ENCODE data around the gene SIRPA. TPM values are rescaled to one million over a fixed set of nuclear protein-coding genes. Genes with fewer than 3 reads are reported as not detected.

The SIRPA gene
- total RNA-seq, 1 donor from 2014 or later = 35.5 TPM

DNA sequence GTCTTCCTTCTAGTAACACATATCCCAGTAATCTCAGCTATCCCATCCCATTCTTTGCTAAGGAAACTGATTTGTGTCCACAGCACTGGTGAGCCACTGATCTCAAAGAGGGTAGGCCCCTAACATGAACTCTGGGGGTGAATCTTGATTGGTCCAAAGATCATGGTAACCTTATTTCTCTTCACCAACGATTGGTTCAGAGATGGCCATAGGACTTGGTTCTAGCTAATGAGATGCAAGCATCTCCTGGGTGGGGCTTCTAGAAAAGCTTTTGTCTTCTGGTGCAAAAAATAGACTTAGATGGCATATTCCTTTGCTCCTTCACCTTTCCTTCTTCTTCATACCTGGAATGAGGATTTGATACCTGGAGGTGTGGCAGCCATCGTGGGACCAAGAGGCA is 43.8 kb upstream of the SIRPA start:
- H3K9me3 Mint-ChIP-seq (ENCODE audit: unreplicated experiment) = peaks cover 3% of the 10 kb centered on the region
- FAIRE-seq = no peak

DNA sequence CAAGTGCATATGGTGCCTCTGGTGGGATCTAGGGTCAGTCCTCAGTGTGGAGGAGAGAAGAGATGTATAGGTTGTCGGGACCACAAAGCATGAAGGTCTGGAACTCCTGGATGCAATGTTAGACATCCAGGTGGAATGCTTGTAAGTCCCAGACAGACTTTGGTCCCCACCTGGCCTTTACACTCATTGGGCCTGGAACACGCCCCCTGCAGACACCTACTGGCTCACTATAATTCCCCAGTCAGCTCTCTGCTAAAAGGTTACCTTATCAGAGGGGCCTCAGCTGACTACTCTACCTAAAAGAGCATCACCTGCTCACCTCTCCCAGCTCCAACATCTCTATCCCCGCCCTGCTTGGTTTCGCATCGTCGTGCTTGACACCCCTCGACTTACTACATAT is 41.7 kb upstream of the SIRPA start:
- H3K27me3 ChIP-seq (ENCODE audit: insufficient read depth, low read length) = peaks cover 7% of the 10 kb centered on the region
- no peak for DNase-seq (ENCODE audit: low read depth)
- Mint-ChIP-seq H3K27ac (ENCODE audit: unreplicated experiment) (no peak overlapping the region), H3K36me3 (ENCODE audit: low read depth, unreplicated experiment) (no peaks in the 10 kb centered on the region), H3K9me3 (ENCODE audit: unreplicated experiment) (peaks cover 3% of the 10 kb centered on the region), H3K4me3 (ENCODE audit: unreplicated experiment) (no peak overlapping the region), H3K27me3 (ENCODE audit: low read depth, unreplicated experiment) (peaks cover 12% of the 10 kb centered on the region), H3K4me1 (ENCODE audit: low read depth, unreplicated experiment) (peaks cover 2% of the 10 kb centered on the region)
- H3K27ac ChIP-seq (ENCODE audit: low read depth, low read length) = no peak overlapping the region
- no peak overlapping the region for H3K9ac ChIP-seq (ENCODE audit: low read length)
- H2AFZ ChIP-seq (ENCODE audit: low read depth, low read length) = no peak overlapping the region
- H3K4me3 ChIP-seq (ENCODE audit: insufficient read depth, low read depth, low read length) = no peak overlapping the region
- TF ChIP-seq, protein P1, sequence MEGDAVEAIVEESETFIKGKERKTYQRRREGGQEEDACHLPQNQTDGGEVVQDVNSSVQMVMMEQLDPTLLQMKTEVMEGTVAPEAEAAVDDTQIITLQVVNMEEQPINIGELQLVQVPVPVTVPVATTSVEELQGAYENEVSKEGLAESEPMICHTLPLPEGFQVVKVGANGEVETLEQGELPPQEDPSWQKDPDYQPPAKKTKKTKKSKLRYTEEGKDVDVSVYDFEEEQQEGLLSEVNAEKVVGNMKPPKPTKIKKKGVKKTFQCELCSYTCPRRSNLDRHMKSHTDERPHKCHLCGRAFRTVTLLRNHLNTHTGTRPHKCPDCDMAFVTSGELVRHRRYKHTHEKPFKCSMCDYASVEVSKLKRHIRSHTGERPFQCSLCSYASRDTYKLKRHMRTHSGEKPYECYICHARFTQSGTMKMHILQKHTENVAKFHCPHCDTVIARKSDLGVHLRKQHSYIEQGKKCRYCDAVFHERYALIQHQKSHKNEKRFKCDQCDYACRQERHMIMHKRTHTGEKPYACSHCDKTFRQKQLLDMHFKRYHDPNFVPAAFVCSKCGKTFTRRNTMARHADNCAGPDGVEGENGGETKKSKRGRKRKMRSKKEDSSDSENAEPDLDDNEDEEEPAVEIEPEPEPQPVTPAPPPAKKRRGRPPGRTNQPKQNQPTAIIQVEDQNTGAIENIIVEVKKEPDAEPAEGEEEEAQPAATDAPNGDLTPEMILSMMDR (IDR thresholded peaks at IDR 0.05; ENCODE audit: insufficient read depth, low read depth, low read length) = no peak
- TF ChIP-seq EZH2 (IDR thresholded peaks at IDR 0.05; ENCODE audit: insufficient read depth, low read length) = no peak
- no peaks in the 10 kb centered on the region for H4K20me1 ChIP-seq (ENCODE audit: insufficient read depth, low read length)
- no peaks in the 10 kb centered on the region for H3K9me3 ChIP-seq (ENCODE audit: insufficient read depth, low read depth, low read length)
- no peaks in the 10 kb centered on the region for H3K79me2 ChIP-seq (ENCODE audit: insufficient read depth, low read length)
- FAIRE-seq = no peak
- no peaks in the 10 kb centered on the region for H3K36me3 ChIP-seq (ENCODE audit: insufficient read depth, low read length)
- H3K4me1 ChIP-seq (ENCODE audit: insufficient read depth, low read length) = no peaks in the 10 kb centered on the region
- no peak overlapping the region for H3K4me2 ChIP-seq (ENCODE audit: low read length)

More for the DNA sequence above, 43.8 kb upstream of the SIRPA start:
- Histone ChIP-seq H3K27ac (ENCODE audit: low read depth, low read length) (no peak overlapping the region), H3K4me3 (ENCODE audit: insufficient read depth, low read depth, low read length) (no peak overlapping the region), H3K9ac (ENCODE audit: low read length) (no peak overlapping the region), H3K36me3 (ENCODE audit: insufficient read depth, low read length) (no peaks in the 10 kb centered on the region), H4K20me1 (ENCODE audit: insufficient read depth, low read length) (no peaks in the 10 kb centered on the region), H3K27me3 (ENCODE audit: insufficient read depth, low read length) (peaks cover 7% of the 10 kb centered on the region), H2AFZ (ENCODE audit: low read depth, low read length) (no peak overlapping the region), H3K4me1 (ENCODE audit: insufficient read depth, low read length) (no peaks in the 10 kb centered on the region), H3K79me2 (ENCODE audit: insufficient read depth, low read length) (no peaks in the 10 kb centered on the region), H3K4me2 (ENCODE audit: low read length) (no peak overlapping the region), H3K9me3 (ENCODE audit: insufficient read depth, low read depth, low read length) (no peaks in the 10 kb centered on the region)
- Mint-ChIP-seq H3K27ac (ENCODE audit: unreplicated experiment) (no peak overlapping the region), H3K27me3 (ENCODE audit: low read depth, unreplicated experiment) (peaks cover 12% of the 10 kb centered on the region), H3K4me3 (ENCODE audit: unreplicated experiment) (no peak overlapping the region), H3K36me3 (ENCODE audit: low read depth, unreplicated experiment) (no peaks in the 10 kb centered on the region), H3K4me1 (ENCODE audit: low read depth, unreplicated experiment) (no peaks in the 10 kb centered on the region)
- TF ChIP-seq EZH2 (IDR thresholded peaks at IDR 0.05; ENCODE audit: insufficient read depth, low read length) = no peak
- no peak for DNase-seq (ENCODE audit: low read depth)

DNA sequence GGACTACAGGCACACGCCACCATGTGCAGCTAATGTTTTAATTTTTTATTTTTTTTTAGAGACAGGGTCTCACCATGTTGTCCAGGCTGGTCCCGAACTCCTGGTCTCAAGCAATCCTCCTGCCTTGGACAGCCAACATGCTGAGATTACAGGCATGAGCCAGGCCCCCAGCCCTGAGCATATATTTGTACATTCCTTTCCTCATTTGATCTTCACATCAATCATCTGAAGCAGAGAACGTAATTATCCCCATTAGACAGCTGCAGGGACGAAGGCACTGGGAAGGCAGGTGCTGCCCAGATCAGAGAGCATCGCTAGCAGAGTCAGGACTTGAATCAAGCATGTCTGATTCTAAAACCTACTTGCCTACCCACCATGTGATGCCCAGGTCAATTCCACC is 41.0 kb upstream of the SIRPA start:
- peaks cover 7% of the 10 kb centered on the region for H3K27me3 ChIP-seq (ENCODE audit: insufficient read depth, low read length)
- H3K4me1 ChIP-seq (ENCODE audit: insufficient read depth, low read length) = no peaks in the 10 kb centered on the region
- Mint-ChIP-seq H3K9me3 (ENCODE audit: unreplicated experiment) (peaks cover 1% of the 10 kb centered on the region), H3K4me3 (ENCODE audit: unreplicated experiment) (no peak overlapping the region), H3K27ac (ENCODE audit: unreplicated experiment) (no peak overlapping the region), H3K4me1 (ENCODE audit: low read depth, unreplicated experiment) (peaks cover 4% of the 10 kb centered on the region), H3K27me3 (ENCODE audit: low read depth, unreplicated experiment) (peaks cover 9% of the 10 kb centered on the region), H3K36me3 (ENCODE audit: low read depth, unreplicated experiment) (no peaks in the 10 kb centered on the region)
- DNase-seq (ENCODE audit: low read depth) (no peak), FAIRE-seq (no peak)
- no peak overlapping the region for H3K27ac ChIP-seq (ENCODE audit: low read depth, low read length)
- no peaks in the 10 kb centered on the region for H3K9me3 ChIP-seq (ENCODE audit: insufficient read depth, low read depth, low read length)
- no peaks in the 10 kb centered on the region for H3K79me2 ChIP-seq (ENCODE audit: insufficient read depth, low read length)
- no peaks in the 10 kb centered on the region for H3K36me3 ChIP-seq (ENCODE audit: insufficient read depth, low read length)
- H2AFZ ChIP-seq (ENCODE audit: low read depth, low read length) = no peak overlapping the region
- H3K4me3 ChIP-seq (ENCODE audit: insufficient read depth, low read depth, low read length) = no peak overlapping the region
- H3K9ac ChIP-seq (ENCODE audit: low read length) = no peak overlapping the region
- TF ChIP-seq, protein P1 (IDR thresholded peaks at IDR 0.05; ENCODE audit: insufficient read depth, low read depth, low read length) = no peak
- no peak for TF ChIP-seq EZH2 (IDR thresholded peaks at IDR 0.05; ENCODE audit: insufficient read depth, low read length)
- no peaks in the 10 kb centered on the region for H4K20me1 ChIP-seq (ENCODE audit: insufficient read depth, low read length)
- H3K4me2 ChIP-seq (ENCODE audit: low read length) = no peak overlapping the region
